ENCODE measurements around the gene ZNF606. TPM values are rescaled to one million over a fixed set of nuclear protein-coding genes. Genes with fewer than 3 reads are reported as not detected.

ZNF606 gene
- total RNA-seq, 1 donor = 13.8 TPM

DNA sequence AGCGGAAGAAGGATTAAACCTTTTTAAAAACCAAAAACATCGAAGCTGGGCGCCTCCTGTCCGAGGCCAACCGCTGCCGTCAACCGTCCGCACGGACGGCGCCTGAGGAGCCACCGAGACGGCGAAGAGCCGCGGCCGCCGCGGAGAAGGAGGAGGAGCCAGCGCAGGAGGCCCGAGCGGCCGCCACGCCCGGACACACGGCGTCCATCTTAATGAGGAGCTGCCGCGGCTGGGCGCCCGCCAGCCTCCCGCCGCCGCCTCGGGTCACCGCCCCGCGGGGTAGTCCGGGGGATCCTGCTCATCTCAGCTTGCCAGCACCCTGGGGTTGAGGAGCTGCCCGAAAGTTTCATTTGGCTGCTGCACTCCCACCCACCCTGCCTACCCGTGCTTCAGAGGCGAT, 41.8 kb upstream of the ZNF606 start:
- no peak overlapping the region for H3K4me3 ChIP-seq (ENCODE audit: low read depth, low read length)
- DNase-seq (ENCODE audit: low read depth) = no peak
- TF ChIP-seq, protein P1, sequence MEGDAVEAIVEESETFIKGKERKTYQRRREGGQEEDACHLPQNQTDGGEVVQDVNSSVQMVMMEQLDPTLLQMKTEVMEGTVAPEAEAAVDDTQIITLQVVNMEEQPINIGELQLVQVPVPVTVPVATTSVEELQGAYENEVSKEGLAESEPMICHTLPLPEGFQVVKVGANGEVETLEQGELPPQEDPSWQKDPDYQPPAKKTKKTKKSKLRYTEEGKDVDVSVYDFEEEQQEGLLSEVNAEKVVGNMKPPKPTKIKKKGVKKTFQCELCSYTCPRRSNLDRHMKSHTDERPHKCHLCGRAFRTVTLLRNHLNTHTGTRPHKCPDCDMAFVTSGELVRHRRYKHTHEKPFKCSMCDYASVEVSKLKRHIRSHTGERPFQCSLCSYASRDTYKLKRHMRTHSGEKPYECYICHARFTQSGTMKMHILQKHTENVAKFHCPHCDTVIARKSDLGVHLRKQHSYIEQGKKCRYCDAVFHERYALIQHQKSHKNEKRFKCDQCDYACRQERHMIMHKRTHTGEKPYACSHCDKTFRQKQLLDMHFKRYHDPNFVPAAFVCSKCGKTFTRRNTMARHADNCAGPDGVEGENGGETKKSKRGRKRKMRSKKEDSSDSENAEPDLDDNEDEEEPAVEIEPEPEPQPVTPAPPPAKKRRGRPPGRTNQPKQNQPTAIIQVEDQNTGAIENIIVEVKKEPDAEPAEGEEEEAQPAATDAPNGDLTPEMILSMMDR (IDR thresholded peaks at IDR 0.05; ENCODE audit: insufficient read depth, low read depth, low read length) = no peak

GRCh38 chr19:58042495-58043340, 40.1 kb upstream of the ZNF606 start:
- H3K4me3 ChIP-seq (ENCODE audit: low read depth, low read length) = no peak overlapping the region
- no peak for DNase-seq (ENCODE audit: low read depth)
- TF ChIP-seq, protein P1 (IDR thresholded peaks at IDR 0.05; ENCODE audit: insufficient read depth, low read depth, low read length) = no peak

GRCh38 chr19:58040751-58041525, 38.3 kb upstream of the ZNF606 start:
- DNase-seq (ENCODE audit: low read depth) = no peak
- TF ChIP-seq, protein P1 (IDR thresholded peaks at IDR 0.05; ENCODE audit: insufficient read depth, low read depth, low read length) = no peak
- no peak overlapping the region for H3K4me3 ChIP-seq (ENCODE audit: low read depth, low read length)

- DNase-seq (ENCODE audit: low read depth) = no peak
- TF ChIP-seq, protein P1 (IDR thresholded peaks at IDR 0.05; ENCODE audit: insufficient read depth, low read depth, low read length) = no peak
- no peak overlapping the region for H3K4me3 ChIP-seq (ENCODE audit: low read depth, low read length)
Observed at GRCh38 chr19:58038688-58039204, 36.1 kb upstream of the ZNF606 start.

- no peak for DNase-seq (ENCODE audit: low read depth)
- no peak overlapping the region for H3K4me3 ChIP-seq (ENCODE audit: low read depth, low read length)
- TF ChIP-seq, protein P1 (IDR thresholded peaks at IDR 0.05; ENCODE audit: insufficient read depth, low read depth, low read length) = no peak
Observed at GRCh38 chr19:58037927-58038687, 35.5 kb upstream of the ZNF606 start.

GRCh38 chr19:58035863-58036262, 33.2 kb upstream of the ZNF606 start:
- TF ChIP-seq, protein P1 (IDR thresholded peaks at IDR 0.05; ENCODE audit: insufficient read depth, low read depth, low read length) = no peak
- no peak overlapping the region for H3K4me3 ChIP-seq (ENCODE audit: low read depth, low read length)
- no peak for DNase-seq (ENCODE audit: low read depth)
